Measurements from ENCODE around the gene CISD1.

The CISD1 gene

DNA sequence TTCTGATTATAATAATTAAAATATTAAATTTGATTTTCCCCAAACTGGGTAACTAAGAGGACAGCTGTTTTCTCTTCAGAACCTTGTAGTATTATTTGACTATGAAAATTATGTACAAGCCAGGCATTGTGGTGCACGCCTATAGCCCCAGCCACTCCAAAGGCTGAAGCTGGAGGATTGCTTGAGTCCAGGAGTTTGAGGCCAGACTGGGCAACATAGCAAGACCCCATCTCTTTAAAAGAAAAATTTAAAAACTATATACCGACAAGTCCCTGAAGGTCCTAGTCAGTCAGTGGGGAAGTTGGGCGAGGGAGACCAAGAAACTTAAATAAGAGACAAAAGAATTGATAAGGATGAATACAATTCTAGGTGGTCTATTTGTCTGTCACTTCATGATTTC, 38.7 kb downstream of the CISD1 start:
- DNase-seq (ENCODE audit: low spot score) = no peak

DNA sequence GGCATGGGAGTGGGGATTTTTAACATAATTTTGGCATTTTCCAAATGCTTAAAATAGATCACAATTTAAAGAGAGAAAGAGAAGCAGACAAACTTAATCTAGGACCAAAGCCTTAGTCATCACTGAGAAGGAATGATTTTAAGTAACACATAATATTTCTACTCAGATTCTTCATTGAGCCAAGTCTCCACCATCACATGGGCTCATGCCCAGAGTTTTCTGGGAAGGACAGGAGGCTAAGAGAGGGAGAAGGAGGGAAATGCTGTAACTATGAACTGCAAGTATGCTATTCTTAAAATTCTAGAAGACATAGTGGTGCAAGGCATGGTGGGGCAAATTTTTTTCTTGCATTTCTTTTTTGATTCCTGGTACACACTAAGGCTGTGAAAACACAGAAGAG, 42.1 kb downstream of the CISD1 start:
- no peak for DNase-seq (ENCODE audit: low spot score)

DNA sequence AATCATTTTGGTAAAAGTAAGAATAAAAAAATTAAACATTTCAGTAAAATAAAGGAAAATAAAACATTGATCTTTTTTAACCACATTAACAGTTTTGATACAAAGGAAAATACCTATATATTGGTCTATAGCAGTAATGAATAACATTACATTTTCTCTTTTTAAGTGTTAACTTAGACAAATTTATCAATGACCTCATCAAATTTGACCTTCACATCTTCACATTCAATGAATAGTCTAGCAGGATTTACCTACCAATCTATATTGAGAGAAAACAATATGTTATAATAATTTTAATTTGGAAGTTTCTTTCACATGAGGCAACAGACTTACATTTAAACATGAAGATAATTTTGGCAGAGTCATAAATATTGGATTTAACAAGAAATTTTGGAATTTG, 47.9 kb downstream of the CISD1 start:
- DNase-seq (ENCODE audit: low spot score) = no peak

DNA sequence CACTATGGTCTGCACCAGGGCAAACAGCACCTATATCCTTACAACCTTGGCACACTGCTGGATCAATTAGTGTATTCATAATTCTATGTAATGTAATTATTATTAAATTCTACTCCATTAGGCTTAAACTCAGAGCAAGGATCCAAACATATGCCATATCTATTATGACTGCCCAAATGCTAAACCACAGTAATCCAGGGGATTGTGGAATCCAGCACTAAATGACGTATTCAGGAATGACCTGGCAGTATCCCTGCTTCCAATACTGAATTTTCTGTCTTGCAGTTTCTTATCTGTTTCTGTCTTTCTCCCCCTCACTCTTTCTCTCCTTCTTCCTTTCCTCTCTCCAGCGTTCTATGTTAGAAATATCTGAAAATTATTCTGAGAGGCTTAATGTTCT, 49.4 kb downstream of the CISD1 start:
- no peak for DNase-seq (ENCODE audit: low spot score)

DNA sequence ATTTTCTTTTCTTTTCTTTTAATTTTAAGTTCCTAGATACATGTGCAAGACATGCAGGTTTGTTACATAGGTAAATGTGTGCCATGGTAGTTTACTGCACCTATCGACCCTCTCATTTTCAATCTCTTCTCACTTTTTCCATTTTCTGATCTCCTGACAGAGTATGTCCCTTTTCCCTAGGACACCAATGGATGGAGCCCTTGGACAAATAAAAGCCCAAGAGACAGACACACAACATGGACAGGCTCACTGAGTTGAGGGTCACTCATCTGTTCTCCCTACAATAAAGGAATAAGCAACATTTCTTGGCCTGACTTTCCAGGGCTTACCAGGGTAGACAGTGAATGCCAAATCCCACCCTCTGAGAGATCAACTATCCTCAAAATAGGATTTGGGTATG, 50.6 kb downstream of the CISD1 start:
- no peak for DNase-seq (ENCODE audit: low spot score)

DNA sequence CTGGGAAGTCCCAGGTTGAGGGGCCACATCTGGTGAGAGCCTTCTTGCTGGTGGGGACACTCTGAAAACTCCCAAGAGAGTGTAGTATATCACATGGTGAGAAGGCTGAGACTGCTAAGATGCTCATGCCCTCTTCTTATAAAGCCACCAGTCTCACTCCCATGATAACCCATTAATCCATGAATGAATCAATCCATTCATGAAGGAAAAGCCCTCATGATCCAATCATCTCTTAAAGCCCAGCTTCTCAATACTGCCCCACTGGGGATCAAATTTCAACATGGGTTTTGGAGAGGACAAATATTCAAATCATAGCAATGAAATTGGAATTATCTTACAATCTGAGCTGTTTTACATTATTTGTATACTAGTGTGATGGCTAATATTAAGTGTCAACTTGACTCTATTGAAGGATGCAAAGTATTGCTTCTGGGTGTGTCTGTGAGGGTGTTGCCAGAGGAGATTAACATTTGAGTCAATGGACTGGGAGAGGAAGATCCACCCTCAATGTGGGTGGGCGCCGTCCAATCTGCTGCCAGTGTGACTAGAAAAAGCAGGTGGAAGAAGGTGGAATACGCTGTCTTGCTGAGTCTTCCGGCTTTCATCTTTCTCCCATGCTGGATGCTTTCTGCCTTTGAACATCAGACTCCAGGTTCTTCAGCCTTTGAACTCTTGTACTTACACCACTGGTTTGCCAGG, 51.5 kb downstream of the CISD1 start:
- DNase-seq (ENCODE audit: low spot score) = no peak

DNA sequence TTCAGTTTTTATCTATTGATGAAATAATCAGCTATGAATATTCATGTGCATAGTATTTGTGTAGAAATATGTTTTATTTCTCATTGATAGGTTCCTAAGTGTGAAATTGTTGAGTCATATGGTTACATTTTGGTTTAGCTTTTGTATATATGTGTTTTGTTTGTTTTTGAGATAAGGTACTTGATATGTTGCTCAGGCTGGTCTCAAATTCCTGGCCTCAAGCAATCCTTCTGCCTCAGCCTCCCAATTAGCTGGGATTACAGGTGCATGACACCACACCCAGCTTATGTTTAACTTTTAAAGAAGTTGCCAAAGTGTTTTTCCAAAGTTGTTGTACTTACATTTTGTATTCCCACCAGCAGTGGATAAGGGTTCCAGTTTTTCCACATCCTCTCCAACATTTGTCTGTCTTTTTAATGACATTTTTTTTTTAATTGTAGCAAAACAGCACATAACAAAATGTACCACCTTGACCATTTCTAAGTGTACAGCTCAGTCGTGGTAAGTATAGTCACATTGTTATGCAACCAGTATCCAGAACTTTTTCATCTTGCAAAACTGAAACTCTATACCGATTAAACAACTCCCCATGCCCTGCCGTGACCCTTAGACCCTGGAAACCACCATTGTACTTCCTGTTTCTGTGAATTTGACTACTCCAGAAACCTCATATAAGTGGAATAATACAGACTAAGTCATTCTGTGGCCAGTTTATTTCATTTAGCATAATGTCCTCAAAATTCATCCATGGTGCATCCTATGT, 53.3 kb downstream of the CISD1 start:
- DNase-seq (ENCODE audit: low spot score) = no peak

DNA sequence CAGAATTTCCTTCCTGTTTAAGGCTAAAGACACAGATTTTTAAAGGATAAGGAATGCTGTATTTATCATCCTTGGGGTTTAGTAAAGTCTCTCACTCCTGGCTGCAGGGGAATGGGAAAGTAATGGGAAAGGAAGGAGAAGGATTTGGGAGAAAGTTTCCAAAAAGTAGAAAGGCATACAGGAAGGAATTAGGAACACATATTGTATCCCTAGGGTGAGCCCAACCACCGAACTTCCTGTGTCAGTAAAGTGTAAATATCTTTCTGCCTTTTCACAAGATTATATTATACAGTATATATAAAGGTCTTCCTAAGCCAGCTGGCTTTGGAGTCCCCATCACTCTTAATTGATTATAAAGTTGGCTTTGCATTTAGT, 53.9 kb downstream of the CISD1 start:
- no peak for DNase-seq (ENCODE audit: low spot score)

DNA sequence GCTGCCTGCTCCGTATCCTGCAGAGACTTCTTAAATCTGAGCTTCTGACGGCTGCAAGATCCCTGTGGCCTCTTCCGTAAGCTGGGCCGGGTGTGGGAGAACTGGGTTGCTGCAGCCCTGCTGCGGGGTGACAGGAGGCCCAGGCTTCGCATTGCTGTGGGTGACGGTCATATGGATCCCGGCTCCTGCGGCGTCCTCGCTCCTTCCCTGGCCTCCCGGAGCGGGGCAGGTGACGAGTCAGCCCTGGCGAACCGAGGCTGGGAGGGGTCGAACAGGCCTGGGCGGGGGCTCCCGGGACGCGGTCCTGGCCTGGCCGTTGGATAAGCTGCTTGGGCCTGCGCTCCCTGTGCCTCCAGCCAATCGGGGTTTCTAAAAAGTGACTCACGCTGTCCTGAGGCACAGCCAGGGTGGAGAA, 58.0 kb downstream of the CISD1 start:
- peak; percentile 87 for DNase-seq (ENCODE audit: low spot score)

DNA sequence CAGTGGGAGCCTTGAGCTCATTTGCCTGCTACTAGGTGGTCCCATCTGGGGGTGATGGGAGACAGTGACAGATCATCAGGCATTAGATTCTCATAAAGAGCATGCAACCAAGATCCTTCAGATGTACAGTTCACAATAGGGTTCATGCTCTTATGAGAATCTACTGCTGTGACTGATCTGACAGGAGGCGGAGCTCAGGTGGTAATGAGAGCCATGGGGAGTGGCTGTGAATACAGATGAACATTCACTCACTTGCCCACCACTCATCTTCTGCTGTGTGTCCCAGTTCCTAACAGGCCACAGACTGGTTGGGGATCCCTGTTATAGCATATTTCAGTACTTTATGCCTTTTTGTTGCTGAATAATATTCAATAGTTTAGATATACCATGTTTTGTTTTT, 59.3 kb downstream of the CISD1 start:
- DNase-seq (ENCODE audit: low spot score) = no peak

DNA sequence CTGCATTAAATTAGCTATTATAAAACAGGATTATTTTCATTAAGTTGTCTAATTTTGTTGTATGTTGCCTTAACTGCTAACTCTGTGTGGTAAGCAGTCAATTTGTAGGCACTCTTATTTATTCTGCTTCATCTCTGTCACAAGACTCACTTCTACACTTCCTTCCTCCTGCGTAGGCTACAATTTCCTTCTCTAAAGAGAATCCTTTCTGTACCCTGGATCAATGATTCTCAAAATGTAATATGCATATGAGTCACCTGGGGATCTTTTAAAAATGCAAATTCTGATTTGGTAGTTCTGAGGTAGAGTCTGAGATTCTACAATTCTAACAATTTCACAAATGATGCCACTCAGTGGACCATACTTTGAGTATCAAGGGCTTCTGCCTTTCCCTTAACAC, 61.5 kb downstream of the CISD1 start:
- DNase-seq (ENCODE audit: low spot score) = no peak

DNA sequence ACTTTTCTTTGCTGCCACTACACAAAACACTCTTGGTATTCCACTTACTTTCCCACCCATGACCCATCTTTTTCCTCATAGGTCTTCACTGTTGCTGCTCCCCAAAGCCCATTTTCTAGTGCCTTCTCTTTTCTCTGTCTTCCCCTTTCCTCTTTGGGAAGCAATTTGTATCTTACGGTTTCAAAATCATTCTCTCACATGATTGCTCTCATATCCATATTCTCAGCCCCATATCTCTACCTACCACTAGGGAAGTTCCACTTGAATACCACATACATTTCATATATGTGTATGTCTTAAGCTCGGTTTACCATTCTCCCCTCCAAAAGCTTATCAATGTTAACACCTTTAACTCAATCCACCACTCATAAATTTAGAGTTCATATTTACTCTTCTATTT, 62.7 kb downstream of the CISD1 start:
- DNase-seq (ENCODE audit: low spot score) = no peak

DNA sequence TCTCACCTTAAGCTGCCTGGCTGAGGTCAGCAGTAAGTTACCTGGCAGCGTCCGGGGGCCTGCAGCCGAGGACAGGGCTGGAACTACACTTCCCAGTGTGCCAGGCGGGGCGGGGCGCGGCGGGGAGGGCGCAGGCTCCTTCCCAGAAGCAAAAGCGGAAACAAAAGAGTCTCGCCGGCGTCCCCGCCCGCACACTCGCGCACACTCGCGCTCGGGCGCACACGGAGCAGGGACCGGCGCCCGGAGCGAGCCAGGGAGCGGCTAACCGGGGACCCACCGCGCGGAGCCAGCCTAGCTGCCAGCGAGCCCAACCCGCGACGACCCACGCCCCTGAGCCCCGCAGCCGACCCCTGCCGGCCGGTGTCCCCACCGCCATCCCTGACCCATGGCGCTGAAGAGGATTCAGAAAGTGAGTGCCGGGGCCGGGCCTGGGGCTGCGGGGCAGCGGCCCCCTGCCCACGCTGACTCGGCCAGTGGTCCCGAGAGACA, 65.9 kb downstream of the CISD1 start, which contains the start of gene UBE2D1:
TSS of gene UBE2D1 (plus strand) at position 190 of the 489 bp plus-strand sequence. CDS start at position 386, 196 bp downstream.
- DNase-seq (ENCODE audit: low spot score) = peak; percentile 94

DNA sequence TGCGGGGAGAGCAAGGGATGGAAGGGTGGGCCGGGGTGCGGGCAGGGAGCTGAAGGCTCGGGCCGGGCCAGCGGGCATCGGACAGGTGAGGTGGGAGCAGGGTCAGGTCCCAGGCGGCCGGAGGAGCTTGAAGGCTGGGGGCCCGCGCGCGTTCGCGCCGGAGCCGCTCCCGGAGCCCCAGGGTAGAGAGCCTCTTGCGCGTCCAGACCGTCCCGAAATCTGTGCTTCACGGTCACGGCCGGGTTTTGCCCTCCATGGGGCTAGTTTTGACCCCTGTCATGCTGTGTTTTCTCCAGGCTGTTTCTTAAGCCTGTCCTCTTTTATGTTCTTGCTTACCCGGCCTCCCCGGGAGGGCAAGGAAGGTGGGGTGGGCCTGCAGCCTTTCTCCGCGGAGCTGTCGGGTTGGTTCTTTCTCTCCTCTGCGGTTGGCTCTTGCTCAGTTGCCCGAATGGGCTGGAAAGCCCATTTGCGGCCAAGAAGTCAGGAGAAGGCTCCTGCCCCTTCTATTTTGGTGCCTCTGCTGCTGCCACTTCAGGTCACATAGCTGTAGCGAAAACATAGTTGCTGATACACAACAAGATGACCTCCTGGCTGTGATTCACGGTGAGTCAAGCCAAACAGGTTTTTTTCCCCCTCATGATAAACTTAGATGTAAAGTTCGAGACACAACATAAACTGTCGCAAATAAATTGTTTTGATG, 66.5 kb downstream of the CISD1 start:
- peak; percentile 48 for DNase-seq (ENCODE audit: low spot score)

DNA sequence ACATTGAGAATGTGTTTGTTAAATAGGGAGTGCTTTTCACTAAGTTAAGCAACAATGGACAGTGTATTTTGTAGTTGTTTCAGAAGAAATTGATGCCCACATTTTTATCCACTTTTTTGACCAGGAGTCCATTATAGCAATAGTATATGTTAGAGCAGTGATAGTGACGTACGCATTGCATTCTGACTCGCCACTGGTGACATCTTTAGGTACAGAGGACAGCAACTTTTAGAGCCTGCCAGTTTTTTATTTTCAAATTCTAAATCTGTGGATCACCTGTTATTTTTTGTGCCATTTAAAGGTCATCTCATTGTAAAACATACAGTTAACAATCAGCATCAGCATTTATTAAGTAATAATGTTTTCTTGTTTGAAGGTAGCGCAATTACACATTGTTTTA, 67.3 kb downstream of the CISD1 start:
- DNase-seq (ENCODE audit: low spot score) = no peak
